Smooth muscle cell (in vitro differentiated cells): Measurements from ENCODE around the gene CAPSL. TPM values are rescaled to one million over a fixed set of nuclear protein-coding genes. Genes with fewer than 3 reads are reported as not detected.
A peak's percentile ranks its signal among the peaks of the same experiment; 100 is the strongest.
"Not testable (repeated sequence)": the region's sequence is repeated elsewhere in the genome, so short reads cannot be mapped to it uniquely, and the experiment has no call there.

Experiments
- DNase-seq: peaks from one replicate; lab custom pipeline; 2025; ENCODE audit not compliant: unreplicated experiment; lab: John Stamatoyannopoulos, UW
- H2AFZ ChIP-seq: fragments of 200-600 bp; sonication (generic); 2 replicates; pipeline ENCODE4 v1.6.0; 2016; ENCODE audit warnings: antibody characterized with exemption, low read depth, mild to moderate bottlenecking
- H3F3A ChIP-seq: fragments of 200-600 bp; sonication (generic); 2 replicates; pipeline ENCODE4 v1.6.0; 2017; ENCODE audit warnings: antibody characterized with exemption, low read depth
- H3K27ac ChIP-seq: fragments of 200-600 bp; sonication (generic); 2 replicates; pipeline ENCODE4 v1.5.1; 2016; ENCODE audit warnings: low read depth, mild to moderate bottlenecking
- H3K27me3 ChIP-seq: fragments of 200-600 bp; sonication (generic); 2 replicates; pipeline ENCODE4 v1.6.1; 2016; ENCODE audit warnings: low read depth, mild to moderate bottlenecking
- H3K36me3 ChIP-seq: fragments of 200-600 bp; sonication (generic); 2 replicates; pipeline ENCODE4 v1.5.1; 2016; ENCODE audit warnings: low read depth
- H3K4me1 ChIP-seq: fragments of 200-600 bp; sonication (generic); 2 replicates; pipeline ENCODE4 v1.5.1; 2016; ENCODE audit warnings: low read depth
- H3K4me2 ChIP-seq: fragments of 200-600 bp; sonication (generic); 2 replicates; pipeline ENCODE4 v1.6.0; 2016; ENCODE audit warnings: mild to moderate bottlenecking
- H3K4me3 ChIP-seq: fragments of 200-600 bp; sonication (generic); 2 replicates; pipeline ENCODE4 v1.5.1; 2016; ENCODE audit warnings: mild to moderate bottlenecking
- H3K79me2 ChIP-seq: fragments of 200-600 bp; sonication (generic); 2 replicates; pipeline ENCODE4 v1.6.0; 2016; ENCODE audit warnings: low read depth, mild to moderate bottlenecking
- H3K9ac ChIP-seq: fragments of 200-600 bp; sonication (generic); 2 replicates; pipeline ENCODE4 v1.6.0; 2016; ENCODE audit warnings: low read depth
- H3K9me3 ChIP-seq: fragments of 200-600 bp; sonication (generic); replicated peaks from 2 replicates; pipeline ENCODE4 v1.5.1; 2016; ENCODE audit warnings: low read depth
- H4K20me1 ChIP-seq: fragments of 200-600 bp; sonication (generic); 2 replicates; pipeline ENCODE4 v1.6.0; 2016; ENCODE audit warnings: low read depth
- WGBS: methylation state at CpG from one replicate; pipeline ENCODE4 v1.1.7; 2016; ENCODE audit warnings: low lambda C conversion rate; 5-methylcytosine and 5-hydroxymethylcytosine counted together
- polyA plus RNA-seq: library from polyadenylated mRNA; unstranded; fragments of >200 nt; fragmentation: Nextera tagmentation; extraction: Ambion mirVana; gene quantifications from 2 replicates; pipeline ENCODE4 v1.2.1, GENCODE V29; 2016
- total RNA-seq: library from RNA; depleted of rRNA; stranded (reverse); fragments of >200 nt; gene quantifications from 2 replicates; pipeline ENCODE4 v1.2.3, GENCODE V29; 2014
- TF ChIP-seq, protein P1 (sequence below): fragments of 200-600 bp; sonication (generic); IDR thresholded peaks from 2 replicates; pipeline ENCODE4 v1.5.1; 2017; ENCODE audit warnings: borderline replicate concordance, mild to moderate bottlenecking, antibody characterized with exemption; ENCODE audit not compliant: insufficient read depth, poor library complexity, severe bottlenecking

Gene CAPSL
- total RNA-seq = 0.13 and 0.31 TPM in 2 replicates
- not detected in 2 replicates for polyA plus RNA-seq

DNA sequence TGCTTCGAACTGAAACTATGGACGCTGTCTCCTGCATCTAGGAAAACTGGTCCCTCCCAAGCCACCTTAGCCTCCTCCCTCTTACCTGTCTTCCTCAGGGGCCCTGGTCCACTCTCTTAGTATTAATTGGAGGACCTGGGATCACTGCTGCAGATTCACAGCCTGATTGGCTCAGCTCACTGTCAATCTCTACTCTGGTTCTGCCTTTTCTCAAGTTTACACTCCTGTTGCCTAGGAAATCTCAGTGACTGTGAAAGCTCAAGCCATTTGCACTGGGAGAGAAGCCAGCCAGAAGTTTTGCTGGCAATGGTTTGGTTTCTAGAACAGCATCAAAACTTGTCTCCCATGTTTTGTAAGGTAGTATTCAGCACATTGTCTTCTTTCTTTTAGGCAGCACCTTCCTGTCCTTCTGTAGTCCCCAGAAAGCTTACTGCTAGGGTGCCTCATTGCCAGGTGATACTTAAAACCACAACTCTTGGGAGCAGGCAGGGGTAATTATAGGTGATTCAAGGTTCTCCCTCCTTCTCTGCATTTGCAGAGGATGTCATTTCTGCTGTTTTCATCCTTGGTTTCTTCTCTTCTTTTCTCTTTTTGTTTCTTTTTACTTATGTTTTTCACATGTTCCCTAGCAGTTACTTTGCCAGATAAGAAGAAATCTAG lies at the start of gene CAPSL:
TSS of gene CAPSL (minus strand) at position 55 of the 660 bp plus-strand sequence. CDS start 17,502 bp downstream, outside the sequence.
- H3K4me2 ChIP-seq = no peak within 1 kb of the TSS
- H3K9ac ChIP-seq = no peak within 1 kb of the TSS
- no peak for DNase-seq
- no peaks in the 10 kb centered on the region for H3K9me3 ChIP-seq
- H3K36me3 ChIP-seq = no peaks in the 10 kb centered on the region
- peaks cover 6% of the 10 kb centered on the region for H3K27me3 ChIP-seq
- no peaks in the 10 kb centered on the region for H4K20me1 ChIP-seq
- TF ChIP-seq, protein P1, sequence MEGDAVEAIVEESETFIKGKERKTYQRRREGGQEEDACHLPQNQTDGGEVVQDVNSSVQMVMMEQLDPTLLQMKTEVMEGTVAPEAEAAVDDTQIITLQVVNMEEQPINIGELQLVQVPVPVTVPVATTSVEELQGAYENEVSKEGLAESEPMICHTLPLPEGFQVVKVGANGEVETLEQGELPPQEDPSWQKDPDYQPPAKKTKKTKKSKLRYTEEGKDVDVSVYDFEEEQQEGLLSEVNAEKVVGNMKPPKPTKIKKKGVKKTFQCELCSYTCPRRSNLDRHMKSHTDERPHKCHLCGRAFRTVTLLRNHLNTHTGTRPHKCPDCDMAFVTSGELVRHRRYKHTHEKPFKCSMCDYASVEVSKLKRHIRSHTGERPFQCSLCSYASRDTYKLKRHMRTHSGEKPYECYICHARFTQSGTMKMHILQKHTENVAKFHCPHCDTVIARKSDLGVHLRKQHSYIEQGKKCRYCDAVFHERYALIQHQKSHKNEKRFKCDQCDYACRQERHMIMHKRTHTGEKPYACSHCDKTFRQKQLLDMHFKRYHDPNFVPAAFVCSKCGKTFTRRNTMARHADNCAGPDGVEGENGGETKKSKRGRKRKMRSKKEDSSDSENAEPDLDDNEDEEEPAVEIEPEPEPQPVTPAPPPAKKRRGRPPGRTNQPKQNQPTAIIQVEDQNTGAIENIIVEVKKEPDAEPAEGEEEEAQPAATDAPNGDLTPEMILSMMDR = no peak
- H3K27ac ChIP-seq = peak within 1 kb of the TSS; percentile 61
- no peaks in the 10 kb centered on the region for H3F3A ChIP-seq
- H3K4me1 ChIP-seq = no peaks in the 10 kb centered on the region
- no peaks in the 10 kb centered on the region for H3K79me2 ChIP-seq
- 38% methylated on average over 2 of the region's 2 CpGs for WGBS
- H2AFZ ChIP-seq = no peak within 1 kb of the TSS
- H3K4me3 ChIP-seq = no peak within 1 kb of the TSS

DNA sequence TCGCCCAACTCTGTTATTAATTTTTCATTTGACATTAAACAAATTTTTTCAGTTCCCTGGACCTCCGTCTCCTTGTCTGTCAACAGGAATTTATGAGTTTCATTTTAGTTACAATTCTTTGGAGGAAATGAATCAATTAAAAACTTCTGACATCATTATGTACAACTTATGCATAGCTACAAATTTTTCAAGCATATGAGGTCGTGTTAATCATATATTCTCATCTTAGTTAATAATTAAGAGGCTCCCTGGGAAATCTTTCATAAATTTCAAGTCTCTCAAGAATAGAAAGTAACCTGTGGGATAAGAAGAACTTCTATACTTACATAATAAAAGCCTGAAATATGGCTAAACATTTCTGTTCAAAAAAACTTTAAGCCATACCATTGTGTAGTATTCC lies 49.4 kb upstream of the CAPSL start:
- Histone ChIP-seq H3K9ac (no peak overlapping the region), H3K4me3 (no peak overlapping the region), H3K9me3 (no peaks in the 10 kb centered on the region), H4K20me1 (no peaks in the 10 kb centered on the region), H3K27ac (no peak overlapping the region), H3K36me3 (no peaks in the 10 kb centered on the region), H3K4me2 (no peak overlapping the region), H3F3A (no peaks in the 10 kb centered on the region), H3K4me1 (no peaks in the 10 kb centered on the region), H3K79me2 (no peaks in the 10 kb centered on the region), H2AFZ (no peak overlapping the region), H3K27me3 (peaks cover 43% of the 10 kb centered on the region)
- TF ChIP-seq, protein P1 = no peak
- 70% methylated on average over 3 of the region's 3 CpGs for WGBS
- DNase-seq = no peak

DNA sequence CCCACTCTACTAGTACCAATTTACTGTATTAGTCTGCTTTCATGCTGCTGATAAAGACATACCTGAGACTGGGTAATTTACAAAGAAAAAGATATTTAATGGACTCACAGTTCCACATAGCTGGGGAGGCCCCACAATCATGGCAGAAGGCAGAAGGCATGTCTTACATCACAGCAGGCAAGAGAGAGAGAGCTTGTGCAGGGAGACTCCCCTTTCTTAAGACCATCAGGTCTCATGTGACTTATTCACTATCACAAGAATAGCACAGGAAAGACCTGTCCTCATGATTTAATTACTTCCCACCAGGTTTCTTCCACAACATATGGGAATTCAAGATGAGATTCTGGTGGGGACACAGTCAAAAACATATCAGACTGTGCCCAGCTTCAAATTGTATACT lies 41.3 kb upstream of the CAPSL start:
- no peaks in the 10 kb centered on the region for H3K79me2 ChIP-seq
- H2AFZ ChIP-seq = no peak overlapping the region
- no peaks in the 10 kb centered on the region for H3K9me3 ChIP-seq
- no peaks in the 10 kb centered on the region for H3K4me1 ChIP-seq
- H3K27me3 ChIP-seq = no peaks in the 10 kb centered on the region
- DNase-seq = no peak
- TF ChIP-seq, protein P1 = no peak
- no peak overlapping the region for H3K27ac ChIP-seq
- no peak overlapping the region for H3K9ac ChIP-seq
- no peak overlapping the region for H3K4me3 ChIP-seq
- H3K4me2 ChIP-seq = no peak overlapping the region
- H3K36me3 ChIP-seq = no peaks in the 10 kb centered on the region
- H4K20me1 ChIP-seq = no peaks in the 10 kb centered on the region
- H3F3A ChIP-seq = no peaks in the 10 kb centered on the region

DNA sequence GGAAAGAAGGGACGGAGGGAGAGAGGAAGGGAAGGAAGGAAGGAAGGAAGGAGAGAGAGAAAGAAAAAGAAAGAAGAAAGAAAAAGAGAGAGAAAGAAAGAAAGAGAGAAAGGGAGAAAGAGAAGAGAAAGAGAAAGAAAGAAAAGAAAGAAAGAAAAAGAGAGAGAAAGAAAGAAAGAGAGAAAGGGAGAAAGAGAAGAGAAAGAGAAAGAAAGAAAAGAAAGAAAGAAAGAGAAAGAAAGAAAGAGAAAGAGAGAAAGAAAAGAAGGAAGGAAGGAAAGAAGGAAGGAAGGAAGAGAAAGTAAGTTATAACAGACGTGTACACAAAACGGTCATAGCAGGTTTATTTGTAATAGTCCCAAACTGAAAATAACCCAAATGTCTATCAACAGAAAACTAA lies 38.4 kb upstream of the CAPSL start:
- H3K27me3 ChIP-seq, H3K4me1 ChIP-seq, H3K79me2 ChIP-seq, H4K20me1 ChIP-seq, H2AFZ ChIP-seq, H3K36me3 ChIP-seq, H3K9me3 ChIP-seq, H3K9ac ChIP-seq, H3K4me2 ChIP-seq, H3K27ac ChIP-seq, H3K4me3 ChIP-seq, H3F3A ChIP-seq, DNase-seq: not testable (repeated sequence)
- WGBS = 64% methylated on average over 3 of the region's 3 CpGs
